ENCODE results near the gene C2orf76.

Gene C2orf76

DNA sequence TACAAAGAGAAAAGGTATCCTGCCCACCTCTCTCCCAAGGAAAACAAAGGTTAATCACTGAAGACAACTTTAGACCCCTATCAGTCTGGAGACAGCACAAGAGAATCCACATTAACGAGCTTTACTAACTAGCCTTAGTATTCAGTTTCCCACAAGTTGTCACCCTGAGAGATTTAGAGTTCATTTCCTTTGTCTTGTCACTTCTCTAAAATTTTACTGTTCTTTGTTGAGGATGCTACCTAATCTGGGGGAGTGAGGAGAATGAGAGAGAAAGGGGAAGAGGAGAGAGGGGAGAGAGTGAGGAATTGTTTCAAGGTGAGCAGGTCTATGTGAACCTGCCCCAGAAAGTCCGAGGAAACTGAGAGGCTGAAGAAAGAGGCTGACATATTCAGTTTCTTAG is 28.4 kb downstream of the C2orf76 start:
- no peak for DNase-seq (ENCODE audit: low spot score)

DNA sequence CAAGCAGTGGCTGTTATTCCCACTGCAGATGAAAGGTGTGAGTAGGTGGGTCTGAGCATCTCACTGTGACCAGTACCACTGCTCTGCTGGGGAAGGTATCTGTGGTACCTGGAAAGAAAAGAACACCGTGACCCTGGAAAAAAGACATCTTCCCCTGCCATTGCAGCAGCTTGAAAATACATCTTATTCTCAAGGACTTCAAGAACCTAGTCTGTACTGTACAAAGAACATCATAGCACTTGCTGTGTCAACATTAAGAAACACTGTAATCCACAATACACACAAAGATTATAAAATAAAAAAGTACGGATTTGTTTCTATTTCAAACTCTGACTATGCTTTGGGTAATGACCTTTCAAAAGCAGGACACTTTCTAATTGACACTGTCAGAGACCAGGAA is 28.9 kb downstream of the C2orf76 start:
- DNase-seq (ENCODE audit: low spot score) = no peak

DNA sequence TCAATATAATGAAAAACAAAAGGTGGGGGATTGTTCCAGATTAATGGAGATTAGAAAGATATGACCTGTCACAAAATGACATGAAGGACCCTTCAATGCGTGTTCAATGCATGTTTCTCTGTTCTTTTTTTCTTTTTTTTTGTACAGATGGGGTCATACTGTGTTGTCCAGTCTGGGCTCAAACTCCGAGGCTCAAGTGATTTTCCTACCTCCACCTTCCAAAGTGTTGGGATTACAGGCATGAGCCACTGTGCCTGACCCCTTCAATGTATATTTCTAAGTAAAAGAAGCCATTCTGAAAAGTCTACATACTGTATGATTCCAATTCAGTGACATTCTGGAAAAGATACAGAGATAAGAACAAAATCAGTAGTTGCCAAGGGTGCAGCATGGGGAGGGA is 32.8 kb downstream of the C2orf76 start:
- no peak for DNase-seq (ENCODE audit: low spot score)

DNA sequence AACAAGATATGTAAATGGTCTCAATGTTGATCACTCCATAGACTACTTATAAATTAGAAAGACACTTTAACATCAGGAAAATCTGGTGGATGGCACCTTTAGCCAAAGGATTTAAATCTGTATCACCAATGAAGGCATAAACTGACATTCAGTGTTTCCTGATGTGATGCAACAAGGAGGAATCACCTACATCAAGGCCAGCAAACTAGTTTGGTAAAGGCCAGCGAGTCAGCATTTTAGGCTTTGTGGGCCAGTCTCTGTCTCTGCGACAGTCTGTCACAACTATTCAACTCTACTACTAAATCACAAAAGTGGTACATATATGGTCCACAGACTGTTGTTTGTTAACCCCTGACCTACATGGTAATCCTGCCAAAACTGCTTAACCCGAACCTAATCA is 33.3 kb downstream of the C2orf76 start:
- no peak for DNase-seq (ENCODE audit: low spot score)

DNA sequence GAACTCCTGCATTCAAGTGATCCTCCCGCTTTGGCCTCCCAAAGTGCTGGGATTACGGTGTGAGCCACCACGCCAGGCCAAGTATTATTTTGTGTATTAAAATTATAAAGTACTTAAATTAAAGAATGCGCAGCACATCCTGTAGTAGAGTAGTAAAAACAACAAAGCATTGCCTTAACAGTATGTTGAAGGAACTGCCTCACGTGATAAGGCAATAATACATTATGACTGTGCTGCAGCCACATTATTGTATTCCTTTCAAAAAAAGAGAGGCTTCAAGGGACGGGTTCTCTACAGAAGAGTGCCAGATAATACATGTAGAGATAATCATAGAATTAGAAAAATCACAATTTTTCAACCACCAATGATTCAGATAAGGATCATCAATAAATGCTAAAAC is 33.7 kb downstream of the C2orf76 start:
- DNase-seq (ENCODE audit: low spot score) = no peak

DNA sequence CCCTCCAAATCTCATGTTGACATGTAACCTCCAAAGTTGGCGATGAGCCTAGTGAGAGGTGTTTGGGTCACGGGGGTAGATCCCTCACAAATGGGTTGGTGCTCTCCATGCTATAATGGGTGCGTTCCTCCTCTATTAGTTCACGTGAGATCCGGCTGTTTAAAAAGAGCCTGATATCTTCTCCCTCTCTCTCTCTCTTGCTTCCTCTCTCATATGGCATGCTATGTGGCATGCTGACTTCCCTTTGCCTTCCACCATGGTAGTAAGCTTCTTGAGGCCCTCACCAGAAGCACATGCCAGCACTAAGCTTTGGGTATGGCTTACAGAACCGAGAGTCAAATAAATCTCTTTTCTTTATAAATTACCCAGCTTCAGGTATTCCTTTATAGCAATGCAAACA is 39.2 kb downstream of the C2orf76 start:
- no peak for DNase-seq (ENCODE audit: low spot score)

DNA sequence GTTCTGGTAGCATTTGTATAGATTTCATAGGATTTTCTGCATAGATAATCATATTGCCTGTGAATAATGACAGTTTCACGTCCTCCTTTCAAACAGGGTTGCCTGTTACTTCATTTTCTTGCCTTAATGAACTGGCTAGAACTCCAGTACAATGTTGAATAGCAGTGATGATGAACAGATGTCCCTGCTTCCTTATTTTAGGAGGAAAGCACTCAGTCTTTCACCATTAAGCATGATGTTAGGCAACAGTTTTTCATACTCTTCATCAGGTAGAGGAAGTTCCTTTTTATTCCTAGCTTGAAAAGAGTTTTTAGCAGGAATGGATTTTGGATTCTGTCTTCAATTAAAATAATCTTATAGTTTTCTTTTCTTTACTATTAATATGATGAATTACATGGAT is 39.7 kb downstream of the C2orf76 start:
- no peak for DNase-seq (ENCODE audit: low spot score)

DNA sequence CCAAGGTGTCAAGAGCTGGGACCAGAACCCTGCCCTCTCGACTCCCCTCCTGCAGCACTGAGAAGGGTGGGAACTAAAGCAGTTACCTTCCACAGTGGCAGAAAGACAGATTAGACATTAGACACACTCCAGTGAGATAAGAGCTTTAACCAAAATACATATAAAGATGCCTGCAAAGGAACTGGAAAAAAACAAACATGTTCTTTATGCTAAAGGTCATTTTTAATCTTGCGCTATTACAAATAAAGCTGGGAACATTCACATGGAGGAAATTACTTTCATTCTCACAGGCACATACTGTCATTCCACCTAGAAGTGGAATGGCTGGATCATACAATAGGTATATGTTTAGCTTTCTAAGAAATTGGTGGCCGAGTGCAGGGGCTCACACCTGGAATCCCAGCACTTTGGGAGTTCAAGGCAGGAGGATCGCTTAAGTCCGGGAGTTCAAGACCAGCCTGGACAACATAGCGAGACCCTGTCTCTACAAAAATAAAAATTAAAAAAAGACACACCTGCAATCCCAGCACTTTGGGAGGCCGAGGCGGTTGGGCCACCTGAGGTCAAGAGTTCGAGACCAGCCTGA is 41.9 kb downstream of the C2orf76 start:
- no peak for DNase-seq (ENCODE audit: low spot score)

DNA sequence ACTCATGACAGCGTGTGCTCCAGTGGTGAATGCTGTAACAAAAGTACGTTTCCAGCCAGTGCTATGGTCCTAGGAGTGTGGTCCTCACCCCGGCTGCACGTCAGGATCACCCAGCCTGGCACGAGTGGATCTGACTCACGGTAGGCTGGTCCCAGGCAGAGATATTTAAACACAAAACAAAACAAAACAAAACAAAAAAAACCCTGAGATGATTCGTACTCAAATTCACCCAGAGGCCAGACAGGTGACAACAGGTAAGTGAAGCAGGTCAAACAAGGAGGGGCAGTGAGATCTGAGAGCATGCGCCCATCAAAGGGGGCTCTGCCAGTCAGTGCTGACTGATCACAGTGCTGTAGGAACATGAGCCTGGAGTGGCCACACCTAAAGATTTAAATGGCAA is 43.2 kb downstream of the C2orf76 start:
- no peak for DNase-seq (ENCODE audit: low spot score)

DNA sequence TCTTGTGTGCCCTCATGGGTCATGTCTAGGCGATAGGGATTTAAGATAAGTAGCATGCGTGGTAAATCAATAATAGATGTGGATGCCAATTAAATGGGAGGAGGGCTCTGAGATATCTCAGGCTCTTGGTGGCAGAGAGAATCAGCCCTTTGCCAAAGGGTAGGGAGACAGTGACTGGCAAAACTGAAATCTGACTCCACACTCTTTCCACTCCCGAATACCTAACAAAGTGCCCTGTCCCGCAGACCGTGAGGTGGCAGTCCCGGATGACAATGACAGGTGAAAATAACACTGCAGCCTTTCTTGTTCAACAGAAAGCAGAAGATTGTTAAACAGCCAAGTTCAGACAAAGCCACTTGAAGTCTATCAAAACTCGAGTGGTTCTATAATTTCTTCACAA is 47.0 kb downstream of the C2orf76 start:
- DNase-seq (ENCODE audit: low spot score) = no peak

DNA sequence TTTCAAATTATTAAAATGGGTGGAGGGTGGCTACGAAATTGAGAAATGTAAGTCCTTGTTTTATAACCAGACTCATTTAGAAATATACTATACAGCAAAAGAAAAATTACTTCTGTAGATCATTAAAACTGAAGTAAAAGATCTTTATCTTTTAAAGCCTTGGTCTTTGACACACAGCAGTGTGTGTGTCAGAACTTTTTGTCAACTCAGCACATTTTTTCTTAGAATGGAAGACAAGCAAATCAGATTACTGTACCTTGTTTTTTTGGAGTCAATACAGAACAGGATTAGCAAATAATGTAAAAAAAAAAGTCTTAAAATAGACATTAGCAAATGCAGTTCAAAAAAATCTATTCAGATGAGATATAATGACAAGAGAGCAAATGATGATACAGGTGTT is 49.1 kb downstream of the C2orf76 start:
- no peak for DNase-seq (ENCODE audit: low spot score)

DNA sequence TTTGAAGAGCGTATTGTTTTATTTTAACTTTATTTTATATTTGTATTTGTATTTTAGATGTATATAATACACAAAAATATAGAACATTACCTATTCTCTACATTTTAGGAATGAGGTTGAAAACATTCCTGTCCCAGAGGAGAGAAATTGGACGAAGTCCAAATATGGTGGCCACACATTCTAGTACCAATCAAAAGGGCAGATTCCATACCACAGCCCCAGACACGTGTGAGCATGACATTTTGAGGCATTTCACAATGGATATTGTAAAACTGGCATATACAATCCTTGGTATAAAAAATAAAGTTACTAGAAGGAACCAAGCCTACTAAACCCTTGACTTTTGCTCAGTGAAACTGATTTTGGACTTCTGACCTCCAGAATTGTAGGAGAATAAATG is 50.6 kb downstream of the C2orf76 start:
- no peak for DNase-seq (ENCODE audit: low spot score)

DNA sequence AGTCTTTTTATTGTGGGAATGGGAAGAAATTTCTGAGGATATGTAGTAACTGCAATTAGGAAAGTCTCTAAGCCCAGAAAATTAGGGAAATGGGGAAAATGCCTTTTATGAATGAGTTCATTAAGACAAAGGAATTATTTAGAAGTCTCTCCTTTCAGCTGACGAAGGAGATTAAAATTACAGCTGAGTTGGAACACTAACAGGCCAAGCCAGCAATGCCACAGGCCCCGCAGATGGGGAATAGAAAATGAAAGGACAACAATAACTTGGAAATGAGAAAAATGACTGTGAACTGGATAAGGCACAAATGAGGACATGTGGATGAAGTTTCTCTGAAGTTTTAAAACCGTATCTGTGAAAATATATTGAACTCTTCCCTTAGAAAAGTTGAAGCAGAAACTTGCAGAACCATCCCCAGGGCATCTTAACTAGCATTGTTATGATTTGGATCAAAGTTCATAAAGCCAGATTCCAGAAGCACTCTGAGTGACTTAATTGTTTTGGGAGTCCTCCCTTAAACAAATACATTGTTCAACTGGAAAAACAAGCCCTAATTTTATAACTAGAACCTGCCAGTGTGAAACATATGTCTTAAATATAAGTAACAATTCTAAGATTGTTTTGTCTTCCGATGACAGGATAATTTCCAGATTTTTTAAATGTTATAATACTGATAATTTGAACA is 51.3 kb downstream of the C2orf76 start:
- DNase-seq (ENCODE audit: low spot score) = no peak

DNA sequence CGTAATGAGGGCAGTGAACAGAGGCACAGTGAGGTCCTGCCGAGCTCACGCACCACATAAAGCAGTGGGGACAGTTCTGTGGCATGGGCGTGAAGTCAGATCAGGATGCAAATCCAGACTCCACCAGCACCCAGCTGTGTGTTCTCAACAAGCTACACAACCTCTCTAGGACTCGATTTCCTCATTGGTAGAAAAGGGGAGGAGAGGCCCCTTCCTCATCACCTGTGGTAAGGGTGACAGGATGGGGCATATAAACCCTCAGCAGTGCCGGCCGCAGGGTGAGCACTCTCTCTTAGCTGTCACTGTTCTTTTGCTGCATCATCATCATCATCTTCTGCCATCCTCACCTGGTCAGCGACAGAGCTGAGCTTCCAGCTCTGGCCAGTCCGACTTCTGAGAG is 54.8 kb downstream of the C2orf76 start:
- DNase-seq (ENCODE audit: low spot score) = no peak

DNA sequence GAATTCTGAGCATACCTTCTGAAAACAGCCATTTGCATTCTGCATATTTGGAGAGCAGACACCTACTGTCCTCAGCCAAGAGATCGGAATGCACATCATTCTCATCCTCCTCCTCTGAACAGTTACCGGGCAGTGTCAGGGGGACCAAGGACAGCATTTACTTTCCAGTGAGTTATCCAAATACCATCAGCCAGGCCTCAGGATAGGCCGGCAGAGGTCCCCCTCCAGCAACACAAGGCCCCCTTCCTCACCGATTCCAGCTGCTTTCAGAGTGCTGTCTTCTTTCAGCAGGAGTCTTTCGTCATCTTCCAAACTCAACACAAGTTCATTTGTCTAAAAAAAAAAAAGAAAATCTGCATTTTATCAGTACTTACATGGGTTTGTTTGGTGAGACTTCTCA is 55.3 kb downstream of the C2orf76 start:
- DNase-seq (ENCODE audit: low spot score) = no peak

DNA sequence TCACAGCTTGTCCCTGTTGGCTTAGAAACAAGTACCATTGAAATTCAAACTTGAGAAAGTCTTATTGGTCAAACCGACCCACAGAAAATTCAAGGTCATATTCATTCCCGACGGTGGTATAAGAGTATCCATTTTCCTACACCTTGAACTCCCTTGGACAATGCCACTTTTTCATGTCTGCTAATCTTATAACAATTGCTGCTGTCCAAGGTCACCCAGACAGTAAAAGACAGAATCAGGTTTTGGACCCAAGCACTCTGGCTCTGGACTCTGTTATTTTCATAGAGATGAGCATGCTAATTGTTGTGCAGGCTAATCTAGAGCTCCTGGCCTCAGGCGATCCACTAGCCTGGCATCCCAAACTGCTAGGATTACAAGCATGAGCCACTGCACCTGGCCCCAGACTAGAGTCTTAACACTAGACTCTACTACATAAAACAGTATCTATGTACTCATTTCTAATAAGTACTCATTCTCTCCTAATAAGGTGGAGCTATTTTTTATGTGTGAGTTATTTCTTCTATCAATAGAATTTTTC is 57.8 kb downstream of the C2orf76 start:
- DNase-seq (ENCODE audit: low spot score) = no peak

DNA sequence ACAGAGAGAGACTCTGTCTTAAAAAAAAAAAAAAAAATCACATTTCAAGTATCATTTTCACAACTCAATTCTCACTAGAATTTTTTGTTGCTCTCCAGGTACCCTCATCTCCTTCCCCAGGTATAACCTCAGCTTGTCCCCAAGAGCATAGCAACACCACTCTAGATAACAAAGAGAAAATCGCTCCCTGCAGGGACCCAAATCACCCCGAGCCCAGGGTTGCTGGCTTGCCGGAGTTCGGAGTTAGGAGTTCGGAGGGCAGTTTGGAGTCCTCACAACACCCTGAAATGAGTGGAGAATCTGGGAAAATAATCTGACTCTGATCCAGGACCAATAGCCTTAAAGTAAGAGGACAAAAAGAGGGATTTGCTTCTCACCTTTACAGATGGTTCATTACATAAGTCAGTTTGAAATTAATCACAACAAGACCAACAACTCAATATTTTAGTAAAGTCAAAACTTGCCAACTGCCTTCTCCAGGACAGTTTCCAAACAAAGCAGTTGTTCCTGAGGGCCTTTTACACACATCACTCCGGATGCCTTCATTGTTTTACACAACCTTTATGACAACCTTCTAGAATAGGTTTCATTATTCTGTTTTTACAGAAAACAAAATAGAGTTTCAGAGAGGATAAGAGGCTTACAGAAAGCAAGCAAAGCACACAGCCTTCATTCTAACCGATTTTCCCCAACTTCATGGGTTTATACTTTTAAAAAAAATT is 59.1 kb downstream of the C2orf76 start:
- no peak for DNase-seq (ENCODE audit: low spot score)

DNA sequence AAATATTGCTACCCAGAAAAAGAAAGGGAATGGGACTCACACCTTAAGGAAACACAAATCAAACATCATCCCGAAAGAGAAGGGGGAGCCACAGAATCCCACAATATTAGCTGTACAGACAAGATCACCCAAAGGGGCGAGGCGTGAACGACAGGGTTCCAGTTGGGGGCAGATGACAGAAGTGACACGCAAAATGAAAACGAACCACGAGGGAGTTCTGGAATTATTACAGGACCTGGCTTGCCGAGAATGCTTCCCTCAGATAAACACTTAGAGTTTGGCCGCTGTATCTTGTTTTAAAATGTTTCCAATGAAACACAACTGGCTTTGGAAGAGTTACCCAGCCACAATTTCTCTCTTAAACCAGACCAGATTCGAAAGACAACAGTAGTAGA is 60.4 kb downstream of the C2orf76 start:
- no peak for DNase-seq (ENCODE audit: low spot score)

DNA sequence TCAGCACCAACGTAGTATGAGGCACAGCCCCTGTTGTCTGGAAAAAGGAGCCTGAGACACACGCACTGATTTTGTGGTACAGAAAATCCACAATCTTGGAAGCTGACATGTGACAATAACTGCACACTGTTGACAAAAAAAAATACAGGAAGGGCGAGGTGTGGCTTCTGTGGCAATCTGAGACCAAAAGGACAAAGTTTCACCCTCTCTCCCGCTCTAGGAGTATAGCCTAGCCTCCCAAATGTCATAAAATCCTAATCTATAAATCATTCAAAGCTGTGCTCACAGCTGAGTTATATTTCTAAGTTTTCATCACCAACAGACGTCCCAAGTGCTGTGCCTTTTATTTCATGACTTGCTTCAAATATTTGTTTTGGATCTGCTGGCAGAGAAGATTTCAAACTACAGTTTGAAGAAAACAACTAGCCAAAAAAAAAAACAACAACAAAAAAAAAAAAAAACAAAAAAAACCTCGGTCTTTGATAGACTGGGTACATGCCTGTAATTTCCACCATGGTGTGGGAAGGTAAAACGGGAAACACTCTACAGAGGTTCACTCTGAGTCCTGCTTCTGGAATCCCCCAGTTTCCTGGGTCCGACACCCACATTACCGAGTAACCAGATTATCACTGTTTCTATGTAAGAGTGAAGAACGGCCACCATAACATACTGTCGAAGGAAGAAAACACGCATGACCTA is 61.0 kb downstream of the C2orf76 start:
- DNase-seq (ENCODE audit: low spot score) = no peak

DNA sequence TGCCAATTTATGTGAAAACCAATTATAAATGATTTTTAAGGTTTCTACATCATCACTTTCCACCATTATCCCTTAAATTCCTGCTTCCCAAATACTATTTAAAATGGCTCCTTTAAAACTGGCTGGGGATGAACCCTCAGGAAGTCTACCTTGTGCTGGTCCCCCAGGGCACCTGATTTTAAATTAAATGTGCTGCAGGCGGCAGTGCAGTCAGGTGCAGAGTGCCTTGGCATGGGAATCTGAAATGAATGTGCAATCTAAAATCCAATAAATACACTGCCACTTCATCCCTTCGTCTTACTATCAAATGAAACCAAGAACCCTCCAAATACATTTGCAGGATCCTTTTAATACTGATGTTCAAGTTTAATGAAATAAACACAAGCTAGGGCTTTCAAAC is 61.8 kb downstream of the C2orf76 start:
- no peak for DNase-seq (ENCODE audit: low spot score)

DNA sequence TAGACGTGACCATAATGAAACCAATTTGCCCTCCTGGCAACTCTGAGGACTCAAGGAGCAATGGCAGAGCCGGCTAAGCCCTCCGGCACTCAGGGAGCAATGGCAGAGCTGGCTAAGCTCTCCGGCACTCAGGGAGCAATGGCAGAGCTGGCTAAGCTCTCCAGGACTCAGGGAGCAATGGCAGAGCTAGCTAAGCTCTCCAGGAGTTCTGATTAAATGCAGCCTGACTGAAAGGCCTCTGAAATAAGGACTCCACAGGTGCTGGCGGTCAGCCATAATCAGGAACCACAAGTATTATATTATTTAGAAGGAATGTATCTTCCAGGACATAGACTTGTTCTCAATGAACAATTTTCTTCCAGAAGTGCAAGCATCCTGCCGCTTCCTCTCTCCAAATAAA is 65.2 kb downstream of the C2orf76 start:
- no peak for DNase-seq (ENCODE audit: low spot score)

DNA sequence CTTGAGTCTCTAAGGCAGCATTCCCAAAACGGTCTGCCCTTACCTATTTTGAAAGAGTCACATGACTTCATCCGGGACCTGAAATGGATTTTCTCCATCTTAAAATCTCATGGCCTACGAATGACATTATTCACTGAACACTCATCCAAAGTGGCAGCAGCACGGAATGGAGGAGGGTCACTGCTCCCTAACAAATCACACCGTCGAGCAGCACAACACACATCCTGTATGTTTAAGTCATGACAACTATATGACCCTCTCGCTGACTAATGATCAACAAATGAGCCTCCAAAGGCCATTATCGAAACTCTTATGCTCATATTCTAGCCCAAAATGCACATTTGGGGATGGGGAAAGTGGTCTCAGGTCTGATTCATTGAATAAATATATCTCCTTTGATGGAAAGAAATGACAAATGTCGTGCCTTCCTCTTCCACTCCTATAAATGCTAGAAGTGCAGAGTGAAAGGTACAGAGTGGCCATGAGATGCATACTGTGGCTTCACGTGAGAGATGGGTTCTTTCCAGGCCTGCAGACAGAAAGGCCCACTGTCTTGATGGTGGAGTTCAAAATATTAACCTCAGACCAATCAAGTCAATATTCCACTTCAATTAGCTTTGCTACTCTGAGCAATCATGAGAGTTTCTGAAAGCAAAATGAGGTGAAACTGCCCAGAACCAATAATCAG is 70.8 kb downstream of the C2orf76 start:
- DNase-seq (ENCODE audit: low spot score) = no peak

Data from SK-N-DZ (cell line).